HG03175 (cell line): ENCODE data around the gene ABCB6.
"Not testable (repeated sequence)": the region's sequence is repeated elsewhere in the genome, so short reads cannot be mapped to it uniquely, and the experiment has no call there.

Experiments
- ATAC-seq: cut with Tn5 transposase; IDR thresholded peaks from one replicate; pipeline ENCODE4 v1.9.1; 2021; ENCODE audit warnings: mild to moderate bottlenecking, moderate library complexity; ENCODE audit not compliant: unreplicated experiment

ABCB6 gene

DNA sequence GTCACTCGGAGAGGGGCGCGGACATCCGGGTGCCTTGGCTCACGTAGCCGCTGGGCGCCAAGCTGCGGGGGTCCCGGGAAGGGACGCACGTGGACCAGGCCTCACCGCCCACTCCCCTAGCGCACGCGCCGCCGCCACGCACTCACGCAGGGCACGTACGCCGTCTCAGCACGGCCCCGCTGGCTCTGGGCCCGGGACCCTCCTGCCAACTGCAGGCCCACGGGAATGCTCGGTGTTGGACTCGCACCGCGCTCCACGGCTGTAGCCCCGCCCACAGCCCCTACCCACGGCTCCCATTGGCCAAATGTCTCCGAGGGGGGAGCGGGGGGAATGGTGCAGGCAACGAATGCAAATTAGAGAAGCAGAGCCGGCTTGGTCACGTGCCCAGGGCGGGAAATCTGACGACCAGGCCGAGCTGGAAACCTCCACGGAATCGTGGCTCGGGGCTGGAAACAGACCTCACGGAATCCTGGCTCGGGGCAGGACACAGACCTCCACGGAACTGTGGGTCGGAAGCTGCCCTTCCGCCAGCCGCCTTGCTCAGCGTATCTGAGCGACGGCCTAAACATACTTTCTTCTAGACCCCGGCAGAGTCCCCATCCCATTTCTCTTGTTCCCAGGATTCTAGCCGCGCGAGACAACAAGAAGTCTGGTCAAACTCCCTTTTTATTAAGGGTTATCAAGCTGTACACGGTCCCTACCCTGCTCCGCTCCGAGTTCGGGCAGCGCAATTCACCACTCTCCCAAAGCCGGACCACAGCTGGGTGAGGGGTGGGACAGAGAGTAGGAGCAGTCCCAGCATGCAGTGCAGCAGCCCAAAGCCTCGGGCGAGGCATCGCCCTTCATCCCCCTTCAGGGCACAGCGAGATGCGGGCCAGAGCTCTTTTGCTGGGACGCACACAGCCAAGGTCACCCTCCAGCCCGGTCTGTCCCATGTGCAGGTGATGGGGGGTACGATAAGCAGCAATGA is at the start of gene ABCB6:
TSS of gene ABCB6 (minus strand) at position 227 of the 970 bp plus-strand sequence. CDS start 285 bp downstream, outside the sequence.
- peak; percentile 85 for ATAC-seq

DNA sequence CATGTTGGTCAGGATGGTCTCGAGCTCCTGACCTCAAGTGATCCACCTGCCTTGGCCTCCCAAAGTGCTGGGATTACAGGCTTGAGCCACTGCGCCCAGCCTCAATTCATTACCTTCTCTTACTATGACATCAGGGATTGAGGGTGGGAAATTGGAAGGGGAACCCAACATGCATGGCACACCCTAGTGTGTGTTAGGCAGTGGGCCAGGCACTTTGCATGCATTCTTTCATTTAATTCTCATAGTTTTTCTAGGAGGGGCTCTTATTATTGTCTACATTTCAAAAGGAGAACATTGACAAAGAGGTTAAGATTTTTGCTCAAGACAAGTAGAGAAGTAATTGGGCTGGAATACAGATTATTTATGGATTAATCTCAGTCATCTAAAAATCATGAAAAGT is 49.5 kb upstream of the ABCB6 start:
- no peak for ATAC-seq

DNA sequence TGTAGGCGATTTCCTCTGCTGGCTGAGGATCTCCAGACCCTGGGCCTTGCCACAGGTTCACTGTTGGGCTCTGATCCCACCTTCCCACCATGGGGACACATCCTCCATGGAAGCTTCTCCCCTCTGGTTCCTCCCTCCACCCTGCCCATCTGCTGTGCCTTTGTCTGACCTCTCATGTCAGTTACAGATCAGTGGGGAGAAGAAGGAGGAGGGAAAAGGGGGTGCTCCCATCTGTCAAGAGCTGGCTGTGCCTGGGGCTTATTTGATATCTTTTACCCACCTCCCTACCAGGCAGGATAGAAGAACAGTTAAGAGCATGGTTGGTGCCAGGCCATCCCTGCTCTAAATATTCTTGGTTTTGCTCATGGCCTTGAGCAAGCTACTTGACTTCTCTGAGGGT is 48.1 kb upstream of the ABCB6 start:
- no peak for ATAC-seq

GRCh38 chr2:219266232-219266631 is 47.5 kb upstream of the ABCB6 start:
- ATAC-seq = no peak

DNA sequence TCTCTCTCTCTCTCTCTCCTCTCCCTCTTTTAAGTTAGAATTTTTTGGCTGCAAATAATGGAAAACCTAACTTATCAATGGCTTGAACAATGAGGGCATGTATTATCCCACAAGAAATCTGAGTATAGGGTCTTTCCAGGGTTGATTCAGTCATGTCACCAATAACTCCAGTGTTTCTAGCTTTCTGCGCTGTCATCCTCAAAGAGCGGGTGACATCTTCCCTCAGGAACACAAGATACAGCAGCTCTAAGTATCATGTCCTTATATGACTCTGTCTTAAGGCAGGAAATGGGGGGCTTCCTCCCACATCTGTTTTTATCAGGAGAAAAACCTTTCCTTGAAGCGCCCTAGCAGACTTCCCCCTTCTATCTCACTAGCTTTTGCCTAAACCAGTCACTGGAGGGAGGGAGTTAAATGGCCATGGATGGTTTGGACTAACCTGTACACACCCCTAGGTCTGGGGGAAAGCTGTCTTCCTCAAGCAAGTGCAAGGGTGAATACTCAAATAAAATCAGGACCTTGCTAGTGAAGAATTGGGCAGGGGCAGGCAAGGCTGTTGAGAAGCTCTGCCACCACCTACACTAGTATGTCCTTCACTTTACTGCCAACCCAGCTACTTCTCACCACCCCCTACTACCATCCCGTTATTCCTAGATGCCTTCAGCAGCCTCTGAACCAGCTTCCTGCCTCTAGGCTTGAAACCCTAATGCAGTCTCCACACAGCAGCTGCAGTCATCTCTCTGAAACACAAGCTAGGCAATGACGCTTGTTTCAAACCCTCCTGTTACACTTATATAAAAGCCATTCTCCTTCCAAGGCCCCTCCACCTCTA is 42.5 kb upstream of the ABCB6 start:
- no peak for ATAC-seq

DNA sequence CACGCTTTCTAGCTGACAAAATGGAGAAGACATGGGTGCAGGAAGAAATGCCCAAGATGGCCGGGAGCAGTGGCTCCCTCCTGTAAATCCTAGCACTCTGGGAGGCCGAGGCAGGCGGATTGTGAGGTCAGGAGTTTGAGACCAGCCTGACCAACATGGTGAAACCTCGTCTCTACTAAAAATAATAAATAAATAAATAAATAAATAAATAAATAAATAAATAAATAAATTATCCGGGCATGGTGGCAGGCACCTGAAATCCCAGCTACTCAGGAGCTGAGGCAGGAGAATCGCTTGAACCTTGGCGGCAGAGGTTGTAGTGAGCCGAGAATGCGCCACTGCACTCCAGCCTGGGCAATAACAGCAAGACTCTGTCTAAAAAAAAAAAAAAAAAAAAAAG is 40.2 kb upstream of the ABCB6 start:
- not testable (repeated sequence) for ATAC-seq

GRCh38 chr2:219254590-219255201 is 35.9 kb upstream of the ABCB6 start:
- ATAC-seq = peak; percentile 35

- ATAC-seq = peak; percentile 51
Observed at GRCh38 chr2:219253753-219254589, 35.2 kb upstream of the ABCB6 start, which contains the start of gene TUBA4A. Gene TUBA4A (minus strand): TSS chr2:219253918. CDS start chr2:219253858, 60 bp downstream.

GRCh38 chr2:219252900-219253752 is 34.4 kb upstream of the ABCB6 start, which contains the start of gene TUBA4B:
Gene TUBA4B (plus strand): TSS chr2:219253243. CDS start chr2:219253408, 165 bp downstream.
- ATAC-seq = peak; percentile 6

DNA sequence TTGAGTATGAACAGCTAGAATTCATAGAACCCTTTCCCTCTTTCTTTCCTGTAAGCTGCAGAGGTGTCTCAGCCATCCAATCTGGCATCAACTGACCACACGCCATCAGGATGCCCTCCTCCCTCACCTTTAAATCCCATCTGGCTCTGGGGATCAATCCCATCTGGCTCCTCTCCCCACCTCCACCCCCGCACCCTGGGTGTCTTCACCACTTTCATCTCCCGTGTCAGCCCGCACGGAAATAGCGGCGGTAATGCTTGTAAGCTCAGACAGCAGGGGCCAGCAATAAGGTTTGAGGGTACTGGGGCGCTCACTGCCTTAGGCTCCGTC is 33.8 kb upstream of the ABCB6 start:
- ATAC-seq = no peak

GRCh38 chr2:219252084-219252483 is 33.3 kb upstream of the ABCB6 start:
- no peak for ATAC-seq

DNA sequence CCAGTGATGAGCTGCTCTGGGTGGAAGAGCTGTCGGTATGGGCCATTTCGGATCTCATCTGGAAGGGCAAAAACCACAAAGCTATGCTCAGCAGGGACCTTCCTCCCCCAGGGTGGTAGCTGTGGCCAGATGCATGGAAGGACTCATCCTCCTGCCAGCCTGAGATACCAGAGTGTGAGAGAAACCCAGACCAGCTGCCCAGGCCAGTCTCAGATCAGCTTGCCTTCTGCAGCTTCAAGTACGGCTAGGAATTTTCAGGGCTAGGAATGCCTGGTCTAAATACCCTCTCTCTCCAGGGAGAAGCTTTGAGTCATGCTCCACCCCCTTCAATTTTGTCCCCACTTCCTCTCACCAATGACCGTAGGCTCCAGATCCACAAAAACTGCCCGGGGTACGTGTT is 32.9 kb upstream of the ABCB6 start:
- no peak for ATAC-seq

- ATAC-seq = no peak
Observed at GRCh38 chr2:219250049-219250781, 31.5 kb upstream of the ABCB6 start.

DNA sequence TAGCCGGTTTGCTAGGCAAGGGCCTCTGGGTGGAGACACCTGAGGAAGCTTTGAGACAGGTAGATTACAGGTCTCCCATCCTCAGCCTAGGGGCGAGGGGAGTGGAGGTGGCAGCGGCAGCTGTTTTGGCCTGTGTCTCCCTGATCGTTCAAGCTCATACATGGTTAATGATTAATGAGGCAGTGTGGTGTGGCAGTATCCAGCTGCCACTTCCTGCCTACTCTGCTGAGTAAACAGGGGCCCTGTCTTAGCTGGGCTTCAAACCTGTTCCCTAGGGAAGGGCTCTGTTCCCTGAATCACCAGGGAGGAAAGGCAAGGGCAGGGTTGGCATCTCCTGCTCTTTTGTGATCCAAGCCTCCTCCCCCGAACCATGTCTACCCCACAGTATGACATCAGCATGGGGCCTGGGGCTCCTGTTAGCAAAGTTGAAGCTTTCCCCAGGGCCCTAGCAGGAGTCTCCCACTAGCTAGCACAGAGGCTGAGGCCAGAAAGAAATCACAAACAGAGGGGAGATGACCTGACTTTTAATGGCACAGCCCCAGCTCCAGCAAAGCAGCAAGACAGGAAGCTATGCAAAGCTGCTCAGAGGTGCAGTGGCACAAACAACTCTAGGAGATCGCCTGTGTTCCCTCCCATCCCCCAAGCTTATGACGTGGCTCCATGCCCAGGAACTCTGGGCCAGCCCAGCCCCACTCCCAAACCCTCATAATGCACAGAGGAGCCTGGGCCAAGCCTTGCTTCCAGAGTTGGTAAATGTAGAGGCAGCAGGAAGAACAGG is 30.6 kb upstream of the ABCB6 start:
- ATAC-seq = peak; percentile 52

DNA sequence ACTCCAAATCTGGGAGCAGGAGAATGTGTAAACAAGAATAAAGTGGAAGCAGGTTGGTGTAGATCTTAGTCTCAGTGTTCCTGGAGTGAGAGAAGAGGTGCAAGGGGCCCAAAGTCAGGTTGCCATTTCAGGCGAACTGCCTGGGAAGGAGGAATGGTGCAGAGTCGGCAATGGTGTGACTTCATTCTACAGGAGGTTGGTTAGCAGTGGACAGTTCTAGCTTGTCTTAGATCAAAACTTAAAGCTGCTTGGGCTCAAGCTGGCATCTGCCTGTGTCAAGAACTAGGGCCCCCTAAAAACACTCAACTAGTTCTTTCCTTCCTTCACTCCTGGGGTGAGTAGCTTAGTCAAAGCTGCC is 30.1 kb upstream of the ABCB6 start:
- ATAC-seq = no peak

GRCh38 chr2:219247678-219248642 is 29.2 kb upstream of the ABCB6 start:
- ATAC-seq = no peak

GRCh38 chr2:219246559-219246958 is 27.8 kb upstream of the ABCB6 start:
- ATAC-seq = no peak
